ENCODE results near the gene PPA1.

PPA1 gene

GRCh38 chr10:70269741-70270140 lies 36.5 kb upstream of the PPA1 start:
- H3K4me1 ChIP-seq (ENCODE audit: low read depth, poor library complexity, severe bottlenecking): peaks cover 36% of the 10 kb centered on the region
- TF ChIP-seq, protein P1, sequence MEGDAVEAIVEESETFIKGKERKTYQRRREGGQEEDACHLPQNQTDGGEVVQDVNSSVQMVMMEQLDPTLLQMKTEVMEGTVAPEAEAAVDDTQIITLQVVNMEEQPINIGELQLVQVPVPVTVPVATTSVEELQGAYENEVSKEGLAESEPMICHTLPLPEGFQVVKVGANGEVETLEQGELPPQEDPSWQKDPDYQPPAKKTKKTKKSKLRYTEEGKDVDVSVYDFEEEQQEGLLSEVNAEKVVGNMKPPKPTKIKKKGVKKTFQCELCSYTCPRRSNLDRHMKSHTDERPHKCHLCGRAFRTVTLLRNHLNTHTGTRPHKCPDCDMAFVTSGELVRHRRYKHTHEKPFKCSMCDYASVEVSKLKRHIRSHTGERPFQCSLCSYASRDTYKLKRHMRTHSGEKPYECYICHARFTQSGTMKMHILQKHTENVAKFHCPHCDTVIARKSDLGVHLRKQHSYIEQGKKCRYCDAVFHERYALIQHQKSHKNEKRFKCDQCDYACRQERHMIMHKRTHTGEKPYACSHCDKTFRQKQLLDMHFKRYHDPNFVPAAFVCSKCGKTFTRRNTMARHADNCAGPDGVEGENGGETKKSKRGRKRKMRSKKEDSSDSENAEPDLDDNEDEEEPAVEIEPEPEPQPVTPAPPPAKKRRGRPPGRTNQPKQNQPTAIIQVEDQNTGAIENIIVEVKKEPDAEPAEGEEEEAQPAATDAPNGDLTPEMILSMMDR (conservative IDR thresholded peaks at IDR 0.05; ENCODE audit: low read depth, low read length): no peak
- H3K27ac ChIP-seq: no peak overlapping the region
- H4K20me1 ChIP-seq (ENCODE audit: insufficient read depth): no peaks in the 10 kb centered on the region
- H3K4me3 ChIP-seq (IDR thresholded peaks at IDR 0.05; ENCODE audit: insufficient read depth, low read depth, low read length): no peak overlapping the region
- no peaks in the 10 kb centered on the region for H3K79me2 ChIP-seq (ENCODE audit: insufficient read depth, low read depth)
- peak overlapping the region; percentile 52; the same call in 1 of the 2 replicates for H3K4me2 ChIP-seq
- H3K27me3 ChIP-seq (ENCODE audit: insufficient read depth, low read depth): no peaks in the 10 kb centered on the region
- no peak overlapping the region for H2AFZ ChIP-seq (ENCODE audit: low read depth)
- no peak overlapping the region for H3K9ac ChIP-seq
- H3K36me3 ChIP-seq (ENCODE audit: insufficient read depth): no peaks in the 10 kb centered on the region

DNA sequence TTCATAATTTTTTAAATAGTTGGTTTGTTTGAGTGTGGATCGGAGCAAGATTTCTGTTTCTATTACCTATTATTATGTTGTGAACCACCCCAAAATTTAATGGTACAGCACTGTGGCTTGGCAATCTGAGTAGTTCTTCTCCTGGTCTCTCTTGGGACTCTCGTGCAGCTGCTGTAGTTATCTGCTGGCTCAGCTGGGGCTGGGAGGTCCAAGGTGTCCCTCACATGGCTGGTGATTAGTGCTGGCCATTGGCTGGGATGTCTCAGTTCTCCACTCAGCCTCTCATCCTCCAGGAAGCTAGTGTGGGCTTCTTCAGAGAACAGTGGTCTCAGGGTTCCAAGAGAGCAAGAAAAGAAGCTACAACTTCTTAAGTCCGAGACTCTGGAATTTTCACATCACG lies 35.1 kb upstream of the PPA1 start:
- Histone ChIP-seq H3K4me3 (IDR thresholded peaks at IDR 0.05; ENCODE audit: insufficient read depth, low read depth, low read length) (no peak overlapping the region), H3K36me3 (ENCODE audit: insufficient read depth) (no peaks in the 10 kb centered on the region), H3K9ac (no peak overlapping the region), H2AFZ (ENCODE audit: low read depth) (no peak overlapping the region), H3K79me2 (ENCODE audit: insufficient read depth, low read depth) (no peaks in the 10 kb centered on the region), H3K27me3 (ENCODE audit: insufficient read depth, low read depth) (no peaks in the 10 kb centered on the region), H4K20me1 (ENCODE audit: insufficient read depth) (no peaks in the 10 kb centered on the region), H3K4me1 (ENCODE audit: low read depth, poor library complexity, severe bottlenecking) (peaks cover 29% of the 10 kb centered on the region), H3K27ac (no peak overlapping the region), H3K4me2 (no peak overlapping the region)
- TF ChIP-seq, protein P1 (conservative IDR thresholded peaks at IDR 0.05; ENCODE audit: low read depth, low read length): no peak

DNA sequence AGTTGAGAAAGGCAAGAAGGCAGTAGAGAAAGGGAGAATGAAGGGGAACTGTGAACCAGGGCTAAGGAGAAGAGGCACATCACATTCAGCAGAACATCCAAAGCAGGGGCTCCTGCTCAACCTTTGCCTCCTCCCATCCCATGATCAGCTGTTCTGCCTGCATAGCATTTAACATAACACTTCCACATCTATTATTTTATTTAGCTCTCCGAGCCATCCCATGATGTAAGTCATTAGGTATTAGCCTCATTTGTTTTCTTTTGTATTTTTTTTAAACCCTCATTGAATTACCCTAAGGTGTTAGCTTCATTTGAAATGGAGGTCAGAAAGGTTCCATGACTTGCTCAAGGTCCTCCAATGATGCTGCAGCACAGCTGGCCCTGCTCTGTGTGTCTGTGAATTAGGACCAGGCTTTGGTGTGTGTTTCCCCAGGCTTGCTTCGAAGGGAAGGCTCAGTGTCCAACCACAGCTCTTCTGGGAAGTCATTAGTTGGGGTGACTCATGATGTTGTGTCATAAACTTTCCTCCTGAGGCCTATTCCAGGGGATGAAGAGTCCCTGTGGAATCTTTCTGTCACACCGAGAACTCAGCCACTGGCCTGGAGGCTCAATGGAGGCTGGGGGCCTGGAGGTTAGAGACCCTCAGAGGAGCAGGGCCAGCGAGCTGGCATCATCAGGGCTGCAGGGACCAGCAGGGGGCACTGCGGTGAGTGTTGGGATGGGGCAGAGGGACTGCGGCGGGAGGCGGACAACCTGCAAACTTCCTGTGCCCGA lies 34.1 kb upstream of the PPA1 start:
- no peaks in the 10 kb centered on the region for H3K79me2 ChIP-seq (ENCODE audit: insufficient read depth, low read depth)
- H4K20me1 ChIP-seq (ENCODE audit: insufficient read depth): no peaks in the 10 kb centered on the region
- H3K36me3 ChIP-seq (ENCODE audit: insufficient read depth): no peaks in the 10 kb centered on the region
- H3K9ac ChIP-seq: no peak overlapping the region
- TF ChIP-seq, protein P1 (conservative IDR thresholded peaks at IDR 0.05; ENCODE audit: low read depth, low read length): 0 out of 2 replicates have a peak, but pooled peaks have one; percentile 14
- H3K27ac ChIP-seq: no peak overlapping the region
- no peak overlapping the region for H3K4me2 ChIP-seq
- peaks cover 25% of the 10 kb centered on the region for H3K4me1 ChIP-seq (ENCODE audit: low read depth, poor library complexity, severe bottlenecking)
- no peaks in the 10 kb centered on the region for H3K27me3 ChIP-seq (ENCODE audit: insufficient read depth, low read depth)
- H3K4me3 ChIP-seq (IDR thresholded peaks at IDR 0.05; ENCODE audit: insufficient read depth, low read depth, low read length): no peak overlapping the region
- H2AFZ ChIP-seq (ENCODE audit: low read depth): no peak overlapping the region

DNA sequence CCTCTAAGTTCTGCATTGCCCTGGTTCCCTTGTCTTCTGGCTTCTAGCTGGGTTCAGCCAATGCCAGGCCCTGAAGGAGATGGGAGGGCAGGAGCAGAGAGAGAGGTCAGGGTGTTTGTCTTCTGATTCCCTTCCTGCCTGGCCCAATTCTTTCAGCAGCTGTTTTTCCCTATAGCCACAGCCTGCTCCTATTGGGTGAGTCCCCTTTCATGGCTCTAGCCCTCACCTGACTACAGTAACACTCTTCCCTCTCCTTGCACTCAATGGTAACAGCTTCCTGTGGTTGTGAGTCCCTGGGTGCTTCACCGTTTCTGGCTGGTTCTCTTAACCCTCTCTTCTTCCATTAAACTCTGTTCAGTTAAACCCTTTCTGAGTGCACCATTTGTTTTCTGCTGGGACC lies 33.5 kb upstream of the PPA1 start:
- Histone ChIP-seq H3K36me3 (ENCODE audit: insufficient read depth) (no peaks in the 10 kb centered on the region), H3K9ac (no peak overlapping the region), H3K4me2 (no peak overlapping the region), H3K27me3 (ENCODE audit: insufficient read depth, low read depth) (no peaks in the 10 kb centered on the region), H3K4me3 (IDR thresholded peaks at IDR 0.05; ENCODE audit: insufficient read depth, low read depth, low read length) (no peak overlapping the region), H3K79me2 (ENCODE audit: insufficient read depth, low read depth) (no peaks in the 10 kb centered on the region), H2AFZ (ENCODE audit: low read depth) (no peak overlapping the region), H3K4me1 (ENCODE audit: low read depth, poor library complexity, severe bottlenecking) (peaks cover 22% of the 10 kb centered on the region), H4K20me1 (ENCODE audit: insufficient read depth) (no peaks in the 10 kb centered on the region), H3K27ac (no peak overlapping the region)
- TF ChIP-seq, protein P1 (conservative IDR thresholded peaks at IDR 0.05; ENCODE audit: low read depth, low read length): no peak

Measured in KMS-11 (cell line).